ENCODE measurements around the gene ABCA3. TPM values are rescaled to one million over a fixed set of nuclear protein-coding genes. Genes with fewer than 3 reads are reported as not detected.

The ABCA3 gene
- total RNA-seq, 6 donors from 2014 or later: 337 to 619 (median 455) TPM

GRCh38 chr16:2308089-2308962, 32.2 kb downstream of the ABCA3 start:
- H3K27me3 ChIP-seq: no peaks in the 10 kb centered on the region
- ATAC-seq (ENCODE audit: low FRiP score in 2 of 2) (peak; percentile 27 to 31), DNase-seq (peak in 1 of 2 donors; percentile 71)
- no peak overlapping the region for H3K27ac ChIP-seq
- no peaks in the 10 kb centered on the region for H3K4me1 ChIP-seq
- H3K9me3 ChIP-seq: no peaks in the 10 kb centered on the region
- peaks cover 11 to 58% (median 36%) of the 10 kb centered on the region in 4 donors for H3K36me3 ChIP-seq
- TF ChIP-seq CTCF (IDR thresholded peaks at IDR 0.05) (no peak), POLR2A (IDR thresholded peaks at IDR 0.05) (no peak), EP300 (IDR thresholded peaks at IDR 0.05) (no peak), POLR2AphosphoS5 (IDR thresholded peaks at IDR 0.05) (no peak)
- H3K4me3 ChIP-seq: no peak overlapping the region
- WGBS, 2 donors: 86 to 91% methylated on average over 26 to 30 of the region's 30 CpGs

- no peak for ATAC-seq (ENCODE audit: low FRiP score in 2 of 2)
- H3K27ac ChIP-seq: no peak overlapping the region
- H3K4me3 ChIP-seq: no peak overlapping the region
- WGBS, 2 donors: 73 to 81% methylated on average over 10 of the region's 10 CpGs
- H3K9me3 ChIP-seq: no peaks in the 10 kb centered on the region
- peaks cover 0 to 7% (median 0%) of the 10 kb centered on the region in 4 donors for H3K4me1 ChIP-seq
- peaks cover 8 to 83% (median 52%) of the 10 kb centered on the region in 4 donors for H3K36me3 ChIP-seq
- no peaks in the 10 kb centered on the region for H3K27me3 ChIP-seq
- no peak for DNase-seq
- TF ChIP-seq POLR2A (IDR thresholded peaks at IDR 0.05) (no peak), EP300 (IDR thresholded peaks at IDR 0.05) (no peak), POLR2AphosphoS5 (IDR thresholded peaks at IDR 0.05) (no peak), CTCF (IDR thresholded peaks at IDR 0.05) (no peak)
Measured at GRCh38 chr16:2299915-2300192, 40.7 kb downstream of the ABCA3 start.

DNA sequence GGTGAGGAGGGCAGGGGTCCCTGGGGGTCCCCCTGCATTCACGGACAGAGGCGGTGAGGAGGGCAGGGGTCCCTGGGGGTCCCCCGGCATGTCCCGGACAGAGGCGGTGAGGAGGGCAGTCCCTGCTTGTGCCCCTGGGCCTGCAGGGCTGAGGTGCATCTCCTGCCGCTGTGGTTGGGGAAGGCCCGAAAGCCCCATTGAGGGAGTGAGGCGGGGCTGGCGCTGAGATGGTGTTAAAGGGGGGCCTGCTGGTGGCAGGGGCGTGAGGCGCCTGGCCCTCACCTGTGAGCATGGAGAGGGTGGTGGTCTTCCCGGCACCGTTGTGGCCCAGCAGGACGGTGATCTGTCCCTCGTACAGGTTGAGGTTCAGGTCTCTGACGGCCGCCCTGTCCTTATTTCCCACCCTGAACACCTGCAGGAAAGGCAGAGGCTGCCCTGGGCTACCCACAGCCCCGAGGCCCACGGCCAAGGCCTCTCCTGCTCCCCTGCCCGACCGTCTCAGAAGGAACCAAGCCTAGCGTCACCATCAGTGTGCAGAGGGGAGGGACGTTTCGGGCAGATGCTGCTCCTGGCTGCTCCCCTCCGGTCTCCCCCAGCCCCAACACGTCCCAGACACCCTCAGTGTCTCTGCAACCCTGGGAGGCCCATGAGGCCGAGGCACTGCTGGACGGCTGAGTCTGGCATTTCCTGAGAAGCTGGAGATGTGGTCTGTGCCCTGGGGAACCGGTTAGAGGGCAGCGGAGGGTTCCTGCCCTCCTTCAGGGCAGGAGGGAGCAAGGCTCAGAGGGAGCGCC, 41.2 kb downstream of the ABCA3 start:
- no peak for TF ChIP-seq POLR2AphosphoS5 (IDR thresholded peaks at IDR 0.05)
- TF ChIP-seq EP300 (IDR thresholded peaks at IDR 0.05): no peak
- TF ChIP-seq CTCF (IDR thresholded peaks at IDR 0.05): no peak
- TF ChIP-seq POLR2A (IDR thresholded peaks at IDR 0.05): no peak
- Histone ChIP-seq H3K4me3 (no peak overlapping the region), H3K4me1 (peaks cover 0 to 7% (median 0%) of the 10 kb centered on the region in 4 donors), H3K27ac (no peak overlapping the region), H3K27me3 (no peaks in the 10 kb centered on the region), H3K36me3 (peaks cover 8 to 87% (median 54%) of the 10 kb centered on the region in 4 donors), H3K9me3 (no peaks in the 10 kb centered on the region)
- DNase-seq (peak in 1 of 2 donors; percentile 73), ATAC-seq (ENCODE audit: low FRiP score in 2 of 2) (no peak)
- 88 to 89% methylated on average over 17 to 27 of the region's 31 CpGs for WGBS, 2 donors

DNA sequence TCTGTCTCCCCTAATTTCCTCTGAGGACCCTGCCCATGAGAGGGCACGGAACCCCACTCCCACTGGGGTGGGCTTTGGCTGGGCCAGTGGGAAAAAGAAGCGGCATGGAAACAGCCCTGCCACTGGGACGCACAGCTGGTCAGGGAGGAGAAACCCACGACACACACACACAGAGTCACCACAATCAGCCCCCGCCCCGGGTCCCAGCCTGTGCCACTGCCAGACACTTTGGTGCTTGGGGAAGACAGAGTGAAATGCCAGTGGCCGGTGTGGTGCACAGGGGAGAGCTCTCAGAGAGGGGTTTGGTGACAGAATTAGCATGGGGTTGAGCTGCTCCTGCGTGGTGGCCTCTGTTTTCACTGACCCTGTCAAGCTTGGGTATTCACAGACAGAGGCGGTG, 41.9 kb downstream of the ABCA3 start:
- 89 to 94% methylated on average over 7 to 9 of the region's 9 CpGs for WGBS, 2 donors
- ATAC-seq (ENCODE audit: low FRiP score in 2 of 2): no peak
- H3K36me3 ChIP-seq: peaks cover 2 to 85% (median 52%) of the 10 kb centered on the region in 4 donors

More for the DNA sequence above, 41.9 kb downstream of the ABCA3 start:
- no peaks in the 10 kb centered on the region for H3K9me3 ChIP-seq
- TF ChIP-seq POLR2AphosphoS5 (IDR thresholded peaks at IDR 0.05) (no peak), POLR2A (IDR thresholded peaks at IDR 0.05) (no peak), CTCF (IDR thresholded peaks at IDR 0.05) (no peak), EP300 (IDR thresholded peaks at IDR 0.05) (no peak)
- peaks cover 0 to 7% (median 0%) of the 10 kb centered on the region in 4 donors for H3K4me1 ChIP-seq
- no peak overlapping the region for H3K27ac ChIP-seq
- H3K27me3 ChIP-seq: no peaks in the 10 kb centered on the region
- H3K4me3 ChIP-seq: no peak overlapping the region
- DNase-seq: peak in 1 of 2 donors; percentile 45

Measured in upper lobe of left lung (tissue), 6 donors.